GM18505 (cell line): ENCODE measurements around the gene SIPA1.

ENCODE experiments used
- ATAC-seq: cut with Tn5 transposase; IDR thresholded peaks from one replicate; pipeline ENCODE4 v1.9.1; 2021; ENCODE audit not compliant: unreplicated experiment
- POLR2A ChIP-seq: IDR thresholded peaks from 4 replicates; pipeline ENCODE4 v1.6.1; 2011; ENCODE audit warnings: borderline replicate concordance; ENCODE audit not compliant: insufficient read depth, insufficient read length; ENCODE audit errors: extremely low read depth

SIPA1 gene

DNA sequence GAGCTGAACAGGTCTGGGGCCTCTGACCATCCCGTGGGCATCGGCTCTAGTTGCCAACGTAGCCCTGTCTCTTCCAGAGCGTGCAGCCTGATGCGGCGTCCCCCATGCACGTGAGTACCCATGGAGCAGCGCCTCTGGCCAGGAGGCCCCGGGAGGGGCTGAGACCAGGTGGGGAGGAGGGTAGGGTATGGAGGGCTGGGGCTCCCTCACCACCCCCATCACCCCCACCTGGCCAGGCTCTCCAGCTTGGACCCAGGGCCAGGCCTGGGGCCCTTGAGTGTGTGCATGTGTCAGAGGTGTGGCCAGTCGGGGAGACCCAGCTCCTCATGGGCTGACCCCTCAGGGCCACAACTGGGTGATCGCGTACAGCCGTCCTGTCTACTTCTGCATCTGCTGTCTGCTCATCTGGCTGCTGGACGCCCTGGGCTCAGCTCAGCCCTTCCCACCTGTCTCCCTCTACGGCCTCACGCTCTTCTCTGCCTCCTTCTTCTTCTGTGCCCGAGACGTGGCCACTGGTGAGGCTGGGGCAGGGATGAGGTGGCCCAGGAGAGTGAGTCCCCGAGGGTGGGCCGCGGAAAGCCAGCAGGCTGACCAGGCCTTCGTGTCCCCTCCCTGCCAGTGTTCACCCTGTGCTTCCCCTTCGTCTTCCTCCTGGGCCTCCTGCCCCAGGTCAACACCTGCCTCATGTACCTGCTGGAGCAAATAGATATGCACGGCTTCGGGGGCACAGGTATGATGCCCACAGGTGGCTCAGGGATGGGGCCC lies 13.9 kb upstream of the SIPA1 start:
- ATAC-seq: no peak
- no peak for TF ChIP-seq POLR2A

GRCh38 chr11:65624931-65625627 lies 12.8 kb upstream of the SIPA1 start:
- no peak for ATAC-seq
- no peak for TF ChIP-seq POLR2A

DNA sequence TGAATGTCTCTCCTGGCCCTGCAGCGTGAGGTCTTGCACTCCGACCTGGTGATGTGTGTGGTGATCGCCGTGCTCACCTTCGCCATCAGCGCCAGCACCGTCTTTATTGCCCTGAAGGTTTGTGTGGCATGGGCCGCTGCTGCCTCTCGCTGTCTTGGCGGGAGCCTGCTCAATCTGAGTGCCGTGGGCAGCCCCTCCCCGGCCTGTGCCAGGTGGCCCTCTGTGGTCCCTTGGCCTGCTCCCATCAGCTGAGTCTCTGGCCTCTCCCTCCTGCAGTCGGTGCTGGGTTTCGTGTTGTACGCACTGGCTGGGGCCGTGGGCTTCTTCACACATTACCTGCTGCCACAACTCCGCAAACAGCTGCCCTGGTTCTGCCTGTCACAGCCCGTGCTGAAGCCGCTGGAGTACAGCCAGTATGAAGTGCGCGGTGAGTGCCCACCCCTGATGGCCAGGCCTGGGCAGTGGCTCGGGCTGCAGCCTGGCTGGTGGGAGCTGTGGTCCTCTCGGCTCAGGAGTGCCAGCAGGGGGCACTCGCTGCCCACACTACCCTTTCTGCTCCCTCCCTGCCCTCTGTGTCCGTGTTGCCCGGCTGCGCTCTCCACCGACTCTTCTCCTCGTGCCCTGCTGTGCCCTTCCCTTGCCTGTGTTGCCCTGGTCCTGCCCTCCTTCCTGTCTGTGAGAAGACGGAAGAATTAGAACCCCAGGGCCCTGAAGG lies 12.1 kb upstream of the SIPA1 start:
- no peak for ATAC-seq

DNA sequence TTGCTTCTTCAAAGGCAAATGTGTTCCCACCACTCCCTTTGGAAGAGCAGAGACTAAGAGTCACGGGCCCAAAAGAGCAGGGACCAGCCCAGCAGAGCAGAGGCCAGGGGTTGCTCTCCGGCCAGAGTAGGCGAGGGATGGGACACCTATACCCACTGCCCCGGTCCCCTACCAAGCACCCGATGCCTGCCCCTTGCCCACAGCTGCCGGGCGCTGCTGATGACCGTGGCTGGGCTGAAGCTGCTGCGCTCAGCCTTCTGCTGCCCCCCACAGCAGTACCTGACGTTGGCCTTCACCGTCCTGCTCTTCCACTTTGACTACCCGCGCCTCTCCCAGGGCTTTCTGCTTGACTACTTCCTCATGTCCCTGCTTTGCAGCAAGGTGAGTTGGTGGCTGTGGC lies 10.7 kb upstream of the SIPA1 start:
- TF ChIP-seq POLR2A: no peak
- no peak for ATAC-seq

More for the DNA sequence above, 12.1 kb upstream of the SIPA1 start:
- no peak for TF ChIP-seq POLR2A

GRCh38 chr11:65629579-65629978 lies 8.3 kb upstream of the SIPA1 start:
- ATAC-seq: no peak
- no peak for TF ChIP-seq POLR2A

DNA sequence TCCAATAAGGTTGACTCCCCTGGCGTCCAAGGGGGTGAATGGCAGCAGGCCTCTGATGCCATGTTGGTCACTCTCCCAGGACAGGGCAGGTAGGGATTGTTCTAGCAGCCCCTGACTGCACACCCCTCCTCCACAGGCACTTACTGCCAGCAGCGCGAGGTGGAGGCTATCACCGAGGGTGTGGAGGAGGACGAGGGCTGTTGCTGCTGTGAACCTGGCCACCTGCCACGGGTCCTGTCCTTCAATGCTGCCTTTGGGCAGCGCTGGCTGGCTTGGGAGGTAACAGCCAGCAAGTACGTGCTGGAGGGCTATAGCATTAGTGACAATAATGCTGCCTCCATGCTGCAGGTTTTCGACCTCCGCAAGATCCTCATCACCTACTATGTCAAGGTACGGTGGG lies 7.7 kb upstream of the SIPA1 start:
- no peak for TF ChIP-seq POLR2A

GRCh38 chr11:65633390-65634108 lies 4.4 kb upstream of the SIPA1 start:
- TF ChIP-seq POLR2A: no peak
- ATAC-seq: no peak

More for the DNA sequence above, 7.7 kb upstream of the SIPA1 start:
- ATAC-seq: no peak

DNA sequence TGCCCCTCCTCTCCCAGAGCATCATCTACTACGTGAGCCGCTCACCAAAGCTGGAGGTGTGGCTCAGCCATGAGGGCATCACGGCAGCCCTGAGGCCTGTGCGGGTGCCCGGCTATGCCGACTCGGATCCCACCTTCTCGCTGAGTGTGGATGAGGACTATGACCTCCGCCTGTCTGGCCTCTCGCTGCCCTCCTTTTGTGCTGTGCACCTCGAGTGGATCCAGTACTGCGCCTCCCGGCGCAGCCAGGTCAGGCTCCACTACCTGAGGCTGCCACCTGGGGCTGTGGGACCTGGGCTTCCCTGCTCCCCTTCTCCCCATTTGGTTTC lies 3.8 kb upstream of the SIPA1 start:
- TF ChIP-seq POLR2A: no peak
- ATAC-seq: no peak

DNA sequence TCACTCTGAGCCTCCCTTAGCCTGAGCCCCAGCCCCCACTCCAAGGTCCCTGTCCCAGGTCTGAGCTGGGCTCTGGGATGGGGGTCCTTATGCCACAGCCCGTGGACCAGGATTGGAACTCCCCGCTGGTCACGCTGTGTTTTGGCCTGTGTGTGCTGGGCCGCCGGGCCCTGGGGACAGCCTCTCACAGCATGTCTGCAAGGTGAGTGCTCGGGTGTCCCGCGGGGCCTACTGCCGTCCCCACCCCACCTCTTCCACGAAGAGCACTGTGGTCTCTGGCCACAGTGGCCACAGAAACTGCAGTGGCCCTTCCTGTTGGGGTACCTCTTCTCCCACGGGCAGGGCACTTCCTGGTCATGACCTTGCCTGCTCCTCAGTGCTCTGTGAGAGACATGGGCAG lies 3.5 kb upstream of the SIPA1 start:
- TF ChIP-seq POLR2A: no peak
- ATAC-seq: no peak

DNA sequence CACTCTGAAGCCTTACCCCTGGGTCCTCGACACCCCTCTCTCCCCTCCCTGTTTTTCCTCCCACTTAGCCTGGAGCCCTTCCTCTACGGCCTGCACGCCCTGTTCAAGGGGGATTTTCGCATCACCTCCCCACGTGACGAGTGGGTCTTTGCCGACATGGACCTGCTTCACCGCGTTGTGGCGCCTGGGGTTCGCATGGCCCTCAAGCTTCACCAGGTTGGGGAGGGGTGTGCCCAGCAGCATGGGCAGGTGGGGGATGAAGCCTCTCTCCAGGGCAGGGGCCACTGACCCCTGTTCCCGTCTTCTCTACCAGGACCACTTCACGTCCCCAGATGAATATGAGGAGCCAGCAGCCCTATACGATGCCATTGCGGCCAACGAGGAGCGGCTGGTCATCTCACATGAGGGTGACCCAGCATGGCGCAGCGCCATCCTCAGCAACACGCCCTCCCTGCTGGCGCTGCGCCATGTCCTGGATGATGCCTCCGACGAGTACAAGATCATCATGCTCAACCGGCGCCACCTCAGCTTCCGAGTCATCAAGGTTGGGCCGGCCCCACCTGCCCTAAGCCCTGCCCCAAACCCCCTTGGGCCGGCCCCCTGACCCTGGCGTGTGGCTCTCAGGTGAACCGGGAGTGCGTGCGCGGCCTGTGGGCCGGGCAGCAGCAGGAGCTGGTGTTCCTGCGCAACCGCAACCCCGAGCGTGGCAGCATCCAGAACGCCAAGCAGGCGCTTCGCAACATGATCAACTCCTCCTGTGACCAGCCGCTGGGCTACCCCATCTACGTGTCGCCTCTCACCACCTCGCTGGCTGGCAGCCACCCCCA lies 2.8 kb upstream of the SIPA1 start:
- ATAC-seq: no peak
- TF ChIP-seq POLR2A: no peak

- ATAC-seq: no peak
- no peak for TF ChIP-seq POLR2A
Observed at GRCh38 chr11:65636108-65637031, 1.5 kb upstream of the SIPA1 start.
